NB4 (cell line): ENCODE results near the gene KLF3.

Source experiments
- DNase-seq: peaks from one replicate; pipeline ENCODE4 v3.0.0; 2010; ENCODE audit warnings: low read depth
- H3K4me3 ChIP-seq: one replicate; pipeline ENCODE4 v1.5.1; 2011; ENCODE audit warnings: mild to moderate bottlenecking, low read depth, low read length, moderate library complexity
- MYC ChIP-seq: IDR thresholded peaks from 2 replicates; pipeline ENCODE4 v1.6.1; 2011; ENCODE audit warnings: low read depth, low read length
- POLR2A ChIP-seq: IDR thresholded peaks from 2 replicates; pipeline ENCODE4 v1.6.1; 2011; ENCODE audit warnings: mild to moderate bottlenecking; ENCODE audit not compliant: insufficient read length; ENCODE audit errors: extremely low read depth
- TF ChIP-seq, protein P1 (sequence below): IDR thresholded peaks from 2 replicates; pipeline ENCODE4 v1.6.1; 2011; ENCODE audit warnings: low read depth, low read length
- TF ChIP-seq, protein P2 (sequence below): IDR thresholded peaks from one replicate; pipeline ENCODE4 v1.5.1; 2012; ENCODE audit warnings: low read depth, low read length

KLF3 gene

DNA sequence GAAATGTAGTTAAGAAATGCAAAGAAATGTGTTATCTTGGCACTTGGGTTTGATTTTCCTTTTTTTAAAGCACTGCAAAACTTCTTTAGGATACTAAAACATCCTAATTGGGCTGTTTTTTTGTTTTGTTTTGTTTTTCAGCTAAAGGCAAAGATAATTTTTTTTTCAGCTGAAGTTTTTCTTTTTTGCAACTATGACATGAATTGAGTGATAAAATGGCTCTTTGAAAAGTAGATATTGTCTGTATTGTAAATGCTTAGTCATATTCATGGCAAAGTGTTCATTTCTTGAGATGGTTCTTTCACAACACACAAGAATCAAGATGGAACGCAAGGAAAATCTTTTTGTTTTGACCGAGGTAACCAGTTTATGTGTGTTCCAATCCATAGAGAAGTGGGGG, 35.1 kb downstream of the KLF3 start:
- TF ChIP-seq MYC (no peak), POLR2A (no peak)
- TF ChIP-seq, protein P1, sequence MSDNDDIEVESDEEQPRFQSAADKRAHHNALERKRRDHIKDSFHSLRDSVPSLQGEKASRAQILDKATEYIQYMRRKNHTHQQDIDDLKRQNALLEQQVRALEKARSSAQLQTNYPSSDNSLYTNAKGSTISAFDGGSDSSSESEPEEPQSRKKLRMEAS, result no peak
- TF ChIP-seq, protein P2, sequence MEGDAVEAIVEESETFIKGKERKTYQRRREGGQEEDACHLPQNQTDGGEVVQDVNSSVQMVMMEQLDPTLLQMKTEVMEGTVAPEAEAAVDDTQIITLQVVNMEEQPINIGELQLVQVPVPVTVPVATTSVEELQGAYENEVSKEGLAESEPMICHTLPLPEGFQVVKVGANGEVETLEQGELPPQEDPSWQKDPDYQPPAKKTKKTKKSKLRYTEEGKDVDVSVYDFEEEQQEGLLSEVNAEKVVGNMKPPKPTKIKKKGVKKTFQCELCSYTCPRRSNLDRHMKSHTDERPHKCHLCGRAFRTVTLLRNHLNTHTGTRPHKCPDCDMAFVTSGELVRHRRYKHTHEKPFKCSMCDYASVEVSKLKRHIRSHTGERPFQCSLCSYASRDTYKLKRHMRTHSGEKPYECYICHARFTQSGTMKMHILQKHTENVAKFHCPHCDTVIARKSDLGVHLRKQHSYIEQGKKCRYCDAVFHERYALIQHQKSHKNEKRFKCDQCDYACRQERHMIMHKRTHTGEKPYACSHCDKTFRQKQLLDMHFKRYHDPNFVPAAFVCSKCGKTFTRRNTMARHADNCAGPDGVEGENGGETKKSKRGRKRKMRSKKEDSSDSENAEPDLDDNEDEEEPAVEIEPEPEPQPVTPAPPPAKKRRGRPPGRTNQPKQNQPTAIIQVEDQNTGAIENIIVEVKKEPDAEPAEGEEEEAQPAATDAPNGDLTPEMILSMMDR, result no peak

DNA sequence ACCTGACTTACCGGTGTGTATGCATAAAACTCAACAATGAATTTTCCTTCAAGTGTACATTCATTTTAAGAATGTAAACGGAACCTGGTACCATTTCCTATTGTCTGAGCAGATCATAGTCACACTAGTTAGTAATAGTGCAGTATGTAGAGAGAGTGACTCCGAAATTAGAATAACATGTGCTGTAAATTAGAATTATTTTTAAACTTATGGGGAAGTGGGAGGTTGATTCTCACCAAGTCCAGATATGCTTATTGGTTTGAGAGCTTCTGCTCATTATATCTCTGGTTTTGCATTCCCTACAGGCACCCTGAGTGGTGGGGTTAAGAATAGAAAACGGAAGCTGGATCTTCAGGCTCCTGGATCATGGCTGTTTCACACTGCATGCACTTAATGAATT, 39.6 kb downstream of the KLF3 start:
- H3K4me3 ChIP-seq, result no peak overlapping the region
- TF ChIP-seq POLR2A (no peak), MYC (no peak)
- TF ChIP-seq, protein P1, result no peak
- TF ChIP-seq, protein P2, result no peak
- DNase-seq, result no peak

More for the DNA sequence above, 35.1 kb downstream of the KLF3 start:
- DNase-seq, result no peak
- H3K4me3 ChIP-seq, result no peak overlapping the region

DNA sequence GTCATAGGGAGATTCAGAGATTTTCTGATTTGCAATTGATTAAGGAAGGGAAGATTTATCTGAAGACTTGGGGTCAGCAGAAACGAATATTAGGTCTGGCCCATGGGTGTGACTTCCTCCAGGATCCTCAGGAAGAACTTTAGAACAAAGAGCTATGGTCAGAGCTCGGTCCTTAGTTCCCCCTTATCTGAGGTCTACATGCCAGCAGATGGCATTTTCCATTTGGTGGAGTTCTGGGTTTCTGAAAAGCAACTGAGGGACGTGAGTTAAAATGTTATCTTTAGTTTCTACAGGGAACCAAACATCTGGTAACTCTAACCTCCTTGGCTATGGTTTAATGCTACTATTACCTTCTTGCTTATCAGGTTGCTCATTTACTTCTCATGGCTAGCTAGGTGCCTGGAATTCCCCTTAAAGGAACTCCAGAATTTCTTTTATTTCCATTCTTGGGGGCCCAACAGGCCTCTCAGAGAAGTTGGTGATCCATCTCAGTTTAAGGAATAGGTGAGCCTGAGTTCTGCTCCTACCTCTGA, 40.7 kb downstream of the KLF3 start:
- TF ChIP-seq MYC, result no peak
- TF ChIP-seq, protein P2, result no peak
- TF ChIP-seq POLR2A, result no peak
- TF ChIP-seq, protein P1, result no peak
- H3K4me3 ChIP-seq, result no peak overlapping the region
- no peak for DNase-seq

DNA sequence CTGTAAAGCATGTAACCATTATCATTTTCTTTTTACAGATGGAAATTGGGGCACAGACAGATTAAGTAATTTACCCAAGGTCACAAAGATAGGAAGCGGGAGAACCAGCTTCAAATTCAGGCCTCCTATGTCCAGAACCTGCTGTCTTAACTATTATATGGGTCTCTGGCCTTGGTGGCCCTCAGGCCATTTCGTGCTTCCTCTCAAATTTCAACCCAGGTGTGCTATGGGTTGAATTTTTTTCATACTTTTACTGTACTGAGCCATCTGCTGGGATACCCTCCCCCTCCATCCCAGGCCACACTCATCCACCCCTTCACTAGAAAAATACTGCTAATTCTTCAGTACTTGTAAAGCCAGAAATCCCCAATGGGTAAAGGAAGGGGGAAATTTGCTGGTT, 42.3 kb downstream of the KLF3 start:
- no peak for DNase-seq
- TF ChIP-seq POLR2A (no peak), MYC (no peak)
- TF ChIP-seq, protein P1, result no peak
- TF ChIP-seq, protein P2, result no peak
- H3K4me3 ChIP-seq, result no peak overlapping the region

DNA sequence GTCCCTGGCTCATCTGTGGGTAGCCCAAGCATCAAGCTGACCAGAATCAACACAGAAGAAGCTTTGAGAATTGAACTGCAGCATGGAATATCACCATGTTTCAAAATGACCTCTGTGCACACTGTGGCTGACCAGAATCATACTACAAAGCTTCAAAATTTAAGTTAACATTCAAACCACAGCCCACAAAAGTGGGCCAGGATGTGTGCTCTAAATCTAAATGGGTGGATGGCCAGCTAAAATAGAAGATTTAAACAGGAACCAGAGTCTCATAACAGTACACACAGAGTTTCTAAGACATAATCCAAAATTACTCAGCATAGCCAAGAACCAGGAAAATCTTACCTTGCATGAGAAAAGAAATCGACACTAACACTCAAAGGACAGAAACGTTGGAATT, 46.1 kb downstream of the KLF3 start:
- TF ChIP-seq MYC (no peak), POLR2A (no peak)
- TF ChIP-seq, protein P1, result no peak
- TF ChIP-seq, protein P2, result no peak
- H3K4me3 ChIP-seq, result no peak overlapping the region
- no peak for DNase-seq

DNA sequence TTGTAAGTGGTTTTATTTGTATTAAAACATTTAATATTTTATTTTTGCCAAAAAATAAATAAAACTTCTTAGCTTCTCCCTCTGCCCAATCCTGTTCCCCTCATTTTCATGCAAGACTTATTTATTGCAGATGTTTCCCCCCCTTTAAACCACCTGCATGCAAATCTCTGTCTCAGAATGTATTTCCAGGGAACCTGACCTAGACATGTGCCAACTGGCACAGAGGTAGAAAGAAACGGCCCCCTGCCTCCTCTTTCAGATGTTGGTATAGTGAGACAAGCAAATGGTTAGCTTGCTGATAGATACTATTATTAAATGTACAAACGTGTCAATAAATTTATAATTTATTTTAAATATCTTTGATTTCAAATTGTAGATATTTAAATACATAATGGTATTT, 47.1 kb downstream of the KLF3 start:
- DNase-seq, result no peak
- H3K4me3 ChIP-seq, result no peak overlapping the region
- TF ChIP-seq, protein P1, result no peak
